MG63 (cell line): ENCODE data around the gene EGR2. TPM values are rescaled to one million over a fixed set of nuclear protein-coding genes. Genes with fewer than 3 reads are reported as not detected.
A peak's percentile ranks its signal among the peaks of the same experiment; 100 is the strongest.

Experiments
- DNase-seq: peaks from one replicate; pipeline ENCODE4 v3.0.0-alpha.2; 2020
- H3K27me3 ChIP-seq: fragments of 250-450 bp; sonication (Bioruptor Pico); 2 replicates; pipeline ENCODE4 v1.5.1; 2020; ENCODE audit warnings: mild to moderate bottlenecking, moderate library complexity
- H3K36me3 ChIP-seq: fragments of 250-450 bp; sonication (Bioruptor Pico); 2 replicates; pipeline ENCODE4 v1.5.1; 2020; ENCODE audit warnings: mild to moderate bottlenecking, moderate library complexity
- H3K4me3 ChIP-seq: fragments of 250-450 bp; sonication (Bioruptor Pico); 2 replicates; pipeline ENCODE4 v1.5.1; 2020; ENCODE audit warnings: mild to moderate bottlenecking, moderate library complexity
- H3K9me3 ChIP-seq: fragments of 250-450 bp; sonication (Bioruptor Pico); 2 replicates; pipeline ENCODE4 v1.5.1; 2020; ENCODE audit warnings: mild to moderate bottlenecking, moderate library complexity
- total RNA-seq: library from RNA; depleted of rRNA; stranded (reverse); fragments of >200 nt; shearing (Covaris generic); gene quantifications from 2 replicates; pipeline ENCODE4 v1.2.3, GENCODE V29; 2014; ENCODE audit warnings: low replicate concordance

Gene EGR2
- total RNA-seq, 1 experiment from 2014 or later, result 0.56 TPM

DNA sequence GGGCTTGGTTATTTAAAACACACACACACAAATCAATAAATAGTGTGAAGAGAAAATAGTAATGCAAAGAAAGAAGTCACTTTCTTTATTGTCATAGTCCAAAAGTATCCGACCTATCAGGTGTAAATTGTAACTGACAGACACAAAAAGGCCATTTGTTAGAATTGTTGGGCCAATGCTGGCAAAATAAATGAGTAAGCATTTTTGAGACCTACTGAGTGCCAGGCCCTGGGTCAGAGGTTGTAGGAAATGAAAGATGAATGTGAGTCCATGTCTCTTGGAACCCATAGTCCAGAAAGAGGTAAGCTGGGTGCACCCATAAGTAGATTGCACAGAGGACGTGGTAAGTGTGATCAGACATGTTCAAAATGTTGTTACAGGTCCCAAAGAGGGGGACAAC, 13.5 kb upstream of the EGR2 start:
- no peaks in the 10 kb centered on the region for H3K36me3 ChIP-seq
- no peaks in the 10 kb centered on the region for H3K27me3 ChIP-seq
- DNase-seq, result no peak

DNA sequence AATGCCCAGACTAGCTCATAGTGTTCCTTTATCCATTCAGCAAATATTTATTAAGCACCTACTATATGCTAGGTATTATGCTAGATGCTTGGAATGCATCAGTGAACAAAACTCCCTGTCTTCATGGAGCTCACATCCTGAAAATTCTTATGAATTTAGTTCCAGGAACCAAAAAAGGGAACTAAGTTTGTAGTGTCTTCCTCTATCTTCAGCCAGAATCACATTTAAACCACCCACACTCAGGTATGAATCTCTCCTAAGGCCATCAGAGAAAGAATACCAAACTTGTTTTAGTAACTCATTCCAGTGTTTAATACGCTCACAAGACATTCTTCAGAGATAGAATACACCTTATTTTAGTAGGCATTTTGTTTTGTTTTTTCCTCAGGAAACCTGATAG, 10.1 kb upstream of the EGR2 start:
- H3K36me3 ChIP-seq, result no peaks in the 10 kb centered on the region
- H3K27me3 ChIP-seq, result no peaks in the 10 kb centered on the region
- H3K9me3 ChIP-seq, result no peaks in the 10 kb centered on the region
- no peak overlapping the region for H3K4me3 ChIP-seq
- no peak for DNase-seq

More for the DNA sequence above, 13.5 kb upstream of the EGR2 start:
- Histone ChIP-seq H3K9me3 (no peaks in the 10 kb centered on the region), H3K4me3 (no peak overlapping the region)

DNA sequence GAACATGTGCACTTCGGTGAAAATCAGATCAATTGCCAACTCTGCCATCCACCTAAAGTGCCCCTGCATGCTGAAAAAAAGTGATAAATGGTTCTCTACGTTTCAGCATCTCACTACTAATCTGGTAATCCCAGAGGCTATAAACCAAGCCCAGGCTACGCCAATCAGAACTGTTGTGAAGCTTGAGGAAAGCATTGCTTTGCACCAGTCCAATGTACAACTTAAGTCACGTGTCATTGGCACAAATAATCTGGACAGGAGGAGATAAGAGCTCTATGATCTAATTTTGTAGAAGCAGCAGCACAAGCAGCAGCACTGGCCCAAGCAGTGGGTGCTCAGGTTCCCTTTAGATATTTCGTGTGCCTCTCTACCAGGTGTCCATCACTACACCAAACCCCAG, 4.4 kb upstream of the EGR2 start:
- Histone ChIP-seq H3K36me3 (no peaks in the 10 kb centered on the region), H3K27me3 (peaks cover 7% of the 10 kb centered on the region), H3K9me3 (no peaks in the 10 kb centered on the region), H3K4me3 (no peak overlapping the region)
- DNase-seq, result no peak

GRCh38 chr10:62819141-62819920, 3.2 kb upstream of the EGR2 start:
- no peaks in the 10 kb centered on the region for H3K36me3 ChIP-seq
- DNase-seq, result no peak
- H3K4me3 ChIP-seq, result no peak overlapping the region
- H3K27me3 ChIP-seq, result peaks cover 17% of the 10 kb centered on the region
- no peaks in the 10 kb centered on the region for H3K9me3 ChIP-seq

GRCh38 chr10:62818426-62819011, 2.4 kb upstream of the EGR2 start:
- H3K4me3 ChIP-seq, result peak overlapping the region; percentile 3; the same call in 1 of the 2 replicates
- H3K36me3 ChIP-seq, result no peaks in the 10 kb centered on the region
- peaks cover 17% of the 10 kb centered on the region for H3K27me3 ChIP-seq
- no peaks in the 10 kb centered on the region for H3K9me3 ChIP-seq
- DNase-seq, result no peak

DNA sequence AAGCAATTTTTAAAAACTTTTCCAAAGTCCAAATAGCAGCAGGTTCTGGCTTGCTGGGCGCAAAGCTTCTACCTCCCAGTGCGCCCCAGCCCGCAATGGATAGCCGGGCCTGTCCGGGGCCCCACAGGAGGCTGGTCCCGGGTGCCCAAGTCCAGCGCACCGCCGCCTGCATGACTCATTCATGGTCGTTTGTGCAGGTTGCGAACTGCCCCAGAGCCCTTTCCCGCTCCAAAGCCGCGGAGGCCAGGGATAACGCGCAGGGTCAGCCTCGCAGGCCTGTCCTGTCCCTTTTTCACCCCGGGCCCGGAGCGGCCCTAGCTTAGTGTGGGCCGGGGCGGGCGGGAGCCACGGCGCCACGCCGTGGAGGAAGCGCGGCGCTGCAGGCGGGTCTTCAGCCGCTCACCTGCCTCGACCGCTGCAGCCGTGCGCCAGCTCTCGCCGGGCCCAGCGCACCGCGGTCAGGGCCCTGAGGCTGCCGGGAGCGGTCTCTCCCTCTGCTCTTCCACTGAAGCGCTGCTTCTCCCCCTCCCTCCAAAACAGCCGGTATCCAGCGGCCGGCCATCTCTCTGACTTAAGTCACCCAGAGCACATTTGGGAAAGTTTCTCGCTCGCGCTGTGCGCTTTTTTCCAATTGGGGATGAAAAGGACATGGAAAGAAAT, 1.7 kb upstream of the EGR2 start:
- DNase-seq, result peak; percentile 68
- Histone ChIP-seq H3K27me3 (peaks cover 17% of the 10 kb centered on the region), H3K4me3 (peak overlapping the region; percentile 65), H3K9me3 (no peaks in the 10 kb centered on the region), H3K36me3 (no peaks in the 10 kb centered on the region)

DNA sequence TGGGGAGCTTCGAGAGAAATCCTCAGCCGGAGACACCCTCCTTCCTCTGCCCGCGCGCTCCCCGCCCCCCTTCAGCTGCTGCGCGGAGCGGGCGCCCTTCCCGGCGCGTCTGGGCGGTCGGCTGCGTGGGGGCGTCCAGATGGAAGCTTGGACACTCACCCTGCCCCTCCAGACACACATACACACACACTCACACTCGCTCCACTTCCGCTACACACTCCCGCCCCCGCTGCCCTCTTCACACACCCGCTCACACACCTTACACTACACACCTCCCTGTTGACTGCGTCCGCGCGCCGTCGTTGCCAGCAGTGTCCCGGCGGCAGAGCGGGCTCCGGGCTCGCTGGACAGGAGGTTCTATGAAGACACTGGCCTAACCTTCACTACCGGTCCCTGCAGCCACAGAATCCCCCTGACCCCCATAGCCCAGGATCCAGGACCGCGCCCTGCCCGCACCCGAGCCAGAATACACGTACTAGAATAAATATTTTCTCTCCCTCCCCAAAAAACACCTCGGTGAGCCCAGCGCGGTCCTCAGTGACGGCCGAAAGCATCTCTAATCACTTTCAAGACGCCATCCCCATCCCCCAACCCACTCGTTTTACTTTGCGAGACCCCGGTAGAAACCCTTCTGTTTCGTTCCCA, 1.1 kb upstream of the EGR2 start:
- peak overlapping the region; percentile 65 for H3K4me3 ChIP-seq
- no peaks in the 10 kb centered on the region for H3K36me3 ChIP-seq
- no peak for DNase-seq
- peaks cover 17% of the 10 kb centered on the region for H3K27me3 ChIP-seq
- H3K9me3 ChIP-seq, result no peaks in the 10 kb centered on the region

- Histone ChIP-seq H3K27me3 (peaks cover 17% of the 10 kb centered on the region), H3K9me3 (no peaks in the 10 kb centered on the region), H3K4me3 (peak overlapping the region; percentile 65), H3K36me3 (no peaks in the 10 kb centered on the region)
- DNase-seq, result no peak
These were observed 163 bp downstream of the EGR2 start for GRCh38 chr10:62816076-62816330.

DNA sequence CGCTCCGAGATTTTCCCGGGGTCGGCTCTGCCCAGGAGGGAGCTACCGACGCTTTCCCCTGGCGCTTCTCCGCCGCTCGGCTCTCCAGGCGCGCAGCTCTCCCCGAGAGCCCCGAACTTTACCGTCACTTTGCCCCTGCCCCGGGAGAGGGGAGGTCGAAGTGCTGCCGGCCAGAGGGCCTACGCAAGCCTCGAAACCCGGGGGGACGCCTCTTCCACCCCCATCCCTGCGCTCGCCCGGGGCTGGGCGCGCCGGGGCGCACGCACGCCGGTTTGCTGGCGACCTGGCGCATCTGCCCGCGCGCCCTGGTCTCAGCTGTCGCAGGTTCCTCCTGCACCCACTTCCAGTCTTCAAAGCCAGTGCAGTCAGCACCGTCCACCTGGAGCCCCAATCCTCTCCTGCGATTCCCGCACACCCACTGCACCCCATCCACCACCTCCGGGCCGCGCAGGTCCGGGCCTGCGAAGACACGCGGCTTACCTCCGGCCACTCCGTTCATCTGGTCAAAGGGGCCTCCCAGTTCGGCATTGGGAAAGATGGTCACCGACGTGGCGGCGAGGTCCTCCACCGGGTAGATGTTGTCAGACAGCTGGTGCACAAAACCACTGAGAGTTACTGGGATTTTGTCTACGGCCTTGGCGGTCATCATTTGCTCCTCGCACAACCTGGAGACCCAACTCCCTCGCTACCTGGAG, 638 bp downstream of the EGR2 start:
- H3K27me3 ChIP-seq, result peaks cover 17% of the 10 kb centered on the region
- peak overlapping the region; percentile 65 for H3K4me3 ChIP-seq
- no peaks in the 10 kb centered on the region for H3K9me3 ChIP-seq
- DNase-seq, result no peak
- no peaks in the 10 kb centered on the region for H3K36me3 ChIP-seq

- H3K4me3 ChIP-seq, result peak overlapping the region; percentile 65
- DNase-seq, result no peak
- H3K9me3 ChIP-seq, result no peaks in the 10 kb centered on the region
- H3K36me3 ChIP-seq, result no peaks in the 10 kb centered on the region
- peaks cover 17% of the 10 kb centered on the region for H3K27me3 ChIP-seq
These were observed 1.3 kb downstream of the EGR2 start for GRCh38 chr10:62814756-62815380.

GRCh38 chr10:62813981-62814380, 2.2 kb downstream of the EGR2 start:
- Histone ChIP-seq H3K27me3 (peaks cover 17% of the 10 kb centered on the region), H3K4me3 (no peak overlapping the region), H3K9me3 (no peaks in the 10 kb centered on the region), H3K36me3 (peaks cover 1% of the 10 kb centered on the region; the same call in 1 of the 2 replicates)
- DNase-seq, result no peak

DNA sequence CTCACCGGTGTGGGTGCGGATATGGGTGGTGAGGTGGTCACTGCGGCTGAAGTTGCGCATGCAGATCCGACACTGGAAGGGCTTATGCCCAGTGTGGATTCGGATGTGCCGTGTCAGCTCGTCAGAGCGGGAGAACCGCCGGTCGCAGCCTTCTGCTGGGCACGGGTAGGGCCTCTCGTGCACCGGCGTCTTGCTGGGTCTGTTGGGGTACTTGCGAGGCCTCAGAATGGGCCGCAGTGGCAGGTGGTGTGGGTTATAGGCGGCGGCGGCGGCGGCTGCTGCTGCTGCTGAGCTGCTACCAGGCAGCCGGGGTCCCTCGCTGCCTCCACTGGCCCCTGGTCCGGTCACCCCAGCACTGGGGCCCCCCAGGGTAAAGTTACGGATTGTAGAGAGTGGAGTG, 2.7 kb downstream of the EGR2 start:
- Histone ChIP-seq H3K4me3 (no peak overlapping the region), H3K9me3 (no peaks in the 10 kb centered on the region), H3K27me3 (peaks cover 16% of the 10 kb centered on the region), H3K36me3 (peaks cover 6% of the 10 kb centered on the region; the same call in 1 of the 2 replicates)
- DNase-seq, result no peak

DNA sequence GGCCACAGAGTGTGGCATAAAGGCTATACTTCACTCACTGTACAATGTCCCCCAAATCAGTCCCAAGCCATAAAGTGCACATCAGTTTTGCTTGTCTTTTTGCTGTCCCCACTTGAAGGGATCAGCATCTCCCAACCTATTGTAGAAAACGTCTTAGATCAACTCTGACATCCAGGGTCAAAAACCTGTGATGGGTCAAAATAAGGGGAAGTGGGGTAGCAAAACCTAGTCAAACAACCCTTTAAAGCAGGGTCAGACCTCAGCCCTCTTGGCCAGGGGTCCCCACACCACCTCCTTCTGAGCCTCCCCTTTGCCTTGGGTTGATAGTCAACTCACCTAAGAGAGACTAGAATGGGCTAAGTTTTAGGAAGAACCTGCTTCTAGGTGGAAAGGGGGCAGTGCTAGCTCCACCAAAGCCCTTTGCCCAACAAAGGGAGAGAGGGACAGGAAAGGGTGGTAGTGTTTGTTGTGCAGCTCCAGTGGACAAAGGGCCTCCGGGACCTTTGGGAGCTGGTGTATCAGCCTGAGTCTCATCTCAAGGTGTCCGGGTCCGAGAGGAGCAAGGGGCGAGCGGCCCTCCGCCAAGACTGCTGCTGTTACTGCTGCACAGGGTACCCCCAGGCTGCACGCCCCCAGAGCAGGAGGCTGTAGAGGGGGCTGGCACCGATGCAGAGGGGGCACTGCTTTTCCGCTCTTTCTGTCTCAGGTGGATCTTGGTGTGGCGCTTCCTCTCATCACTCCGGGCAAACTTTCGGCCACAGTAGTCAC, 3.3 kb downstream of the EGR2 start:
- Histone ChIP-seq H3K9me3 (no peaks in the 10 kb centered on the region), H3K27me3 (peaks cover 13% of the 10 kb centered on the region), H3K36me3 (peaks cover 6% of the 10 kb centered on the region; the same call in 1 of the 2 replicates), H3K4me3 (no peak overlapping the region)
- DNase-seq, result no peak

DNA sequence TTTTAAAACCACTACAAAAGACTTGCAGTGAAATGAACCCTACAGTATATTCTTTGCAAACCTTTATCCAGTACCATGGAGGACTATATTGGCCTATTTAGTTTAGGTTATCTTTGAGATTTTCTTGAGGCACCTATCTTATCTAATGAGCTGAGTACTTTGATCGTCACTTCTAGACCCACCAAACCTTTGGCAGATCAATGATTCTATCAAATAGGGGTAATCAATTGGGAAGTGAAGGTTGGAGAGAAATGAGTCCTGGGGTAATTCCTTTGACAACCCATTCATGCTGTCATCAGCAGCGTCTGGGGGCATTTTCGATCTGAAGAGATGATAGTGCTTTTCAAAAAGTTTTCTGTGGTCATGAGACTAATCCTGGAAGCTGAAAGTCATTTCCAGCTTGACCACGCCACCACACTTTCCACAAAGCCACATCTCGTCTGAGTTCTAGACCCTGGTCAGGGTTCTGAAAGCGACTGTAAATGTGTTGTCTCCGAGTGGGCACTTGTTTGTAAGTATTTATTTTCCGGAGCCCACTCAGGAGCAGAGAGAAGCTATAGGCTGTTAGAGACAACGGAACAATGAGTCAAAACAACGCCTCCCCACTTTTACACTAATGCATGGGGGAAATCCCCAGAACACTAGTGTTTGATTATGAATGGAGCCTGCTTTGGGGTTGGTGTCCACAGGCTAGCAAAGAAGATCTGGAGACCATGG, 4.8 kb downstream of the EGR2 start:
- Histone ChIP-seq H3K36me3 (peaks cover 6% of the 10 kb centered on the region; the same call in 1 of the 2 replicates), H3K27me3 (peaks cover 13% of the 10 kb centered on the region), H3K9me3 (no peaks in the 10 kb centered on the region), H3K4me3 (no peak overlapping the region)
- DNase-seq, result no peak

GRCh38 chr10:62810156-62810902, 5.8 kb downstream of the EGR2 start:
- no peak overlapping the region for H3K4me3 ChIP-seq
- peaks cover 8% of the 10 kb centered on the region; the same call in 1 of the 2 replicates for H3K36me3 ChIP-seq
- H3K27me3 ChIP-seq, result peaks cover 8% of the 10 kb centered on the region
- no peaks in the 10 kb centered on the region for H3K9me3 ChIP-seq
- DNase-seq, result no peak
